Muscle of back (tissue), 11 donors: ENCODE data around the gene CRB1. TPM values are rescaled to one million over a fixed set of nuclear protein-coding genes. Genes with fewer than 3 reads are reported as not detected.
"Not testable (repeated sequence)": the region's sequence is repeated elsewhere in the genome, so short reads cannot be mapped to it uniquely, and the experiment has no call there.

Experiments used
- DNase-seq, 3 donors: peaks; one replicate each; pipeline versions ENCODE4 v3.0.0 to v3.0.0-alpha.2; 2013
- polyA plus RNA-seq, 10 donors: library from polyadenylated mRNA; unstranded; fragments of 120-200 nt; gene quantifications; one replicate each; pipeline ENCODE4 v1.2.1, GENCODE V29; 2013; ENCODE audit not compliant: insufficient read length in 10 of 10

Gene CRB1
- polyA plus RNA-seq, 10 donors = 0.16 to 0.64 (median 0.35) TPM

DNA sequence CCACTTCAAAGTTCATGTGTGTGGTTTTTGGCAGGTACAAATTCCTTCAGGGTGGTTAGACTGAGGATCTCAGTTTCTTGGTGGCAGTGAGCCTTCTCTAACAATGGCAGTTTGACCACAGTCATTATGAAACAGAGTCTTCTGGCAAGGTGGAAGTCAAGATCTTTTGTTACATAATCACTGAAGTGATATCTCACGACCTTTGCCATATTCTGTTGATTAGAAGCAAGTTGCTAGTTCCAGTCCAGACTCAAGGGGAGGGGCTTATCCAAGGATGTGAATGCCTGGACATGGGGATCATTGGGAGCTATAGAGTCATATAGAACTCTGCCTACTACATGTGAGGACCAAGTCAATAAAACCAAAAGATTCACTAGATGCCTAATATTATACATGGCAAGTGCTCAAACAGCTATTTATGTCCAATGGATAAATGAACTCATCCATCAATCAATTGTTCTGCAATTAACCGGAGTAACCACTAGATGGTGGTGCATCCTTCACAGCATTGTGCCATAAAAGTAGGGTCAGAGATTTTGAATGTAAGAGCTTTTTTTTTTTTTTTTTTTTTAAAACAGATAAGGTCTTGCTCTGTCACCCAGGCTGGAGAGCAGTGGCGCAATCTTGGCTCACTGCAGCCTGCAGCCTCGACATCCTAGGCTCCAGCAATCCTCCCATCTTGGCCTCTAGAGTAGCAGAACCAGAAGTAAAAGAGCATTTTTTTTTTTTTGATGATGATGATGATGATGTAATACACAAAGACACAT lies 131.9 kb downstream of the CRB1 start:
- peak in 2 of 3 donors; percentile 6 to 15 for DNase-seq

GRCh38 chr1:197400522-197400902 lies 132.5 kb downstream of the CRB1 start:
- no peak for DNase-seq

DNA sequence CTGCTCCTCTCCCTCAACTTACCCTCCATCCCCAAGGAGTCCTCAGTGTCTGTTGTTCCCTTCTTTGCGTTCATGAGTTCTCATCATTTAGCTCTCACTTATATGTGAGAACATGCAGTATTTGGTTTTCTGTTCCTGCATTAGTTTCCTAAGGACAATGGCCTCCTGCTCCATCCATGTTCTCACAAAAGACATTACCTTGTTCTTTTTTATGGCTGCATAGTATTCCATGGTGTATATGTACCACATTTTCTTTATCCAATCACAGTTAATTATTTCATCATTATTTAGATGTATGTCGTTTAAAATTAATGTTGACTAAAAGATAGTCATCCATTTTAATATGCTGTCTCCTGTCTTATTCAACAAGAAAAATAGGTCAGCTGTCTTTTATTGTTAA lies 134.1 kb downstream of the CRB1 start:
- DNase-seq = no peak

- DNase-seq = not testable (repeated sequence)
Observed at GRCh38 chr1:197404774-197405173, 136.7 kb downstream of the CRB1 start.

- DNase-seq = not testable (repeated sequence)
Observed at GRCh38 chr1:197405614-197406013, 137.6 kb downstream of the CRB1 start.

- DNase-seq = no peak
Observed at GRCh38 chr1:197413564-197413963, 145.5 kb downstream of the CRB1 start.

- no peak for DNase-seq
Observed at GRCh38 chr1:197415221-197415620, 147.2 kb downstream of the CRB1 start.

DNA sequence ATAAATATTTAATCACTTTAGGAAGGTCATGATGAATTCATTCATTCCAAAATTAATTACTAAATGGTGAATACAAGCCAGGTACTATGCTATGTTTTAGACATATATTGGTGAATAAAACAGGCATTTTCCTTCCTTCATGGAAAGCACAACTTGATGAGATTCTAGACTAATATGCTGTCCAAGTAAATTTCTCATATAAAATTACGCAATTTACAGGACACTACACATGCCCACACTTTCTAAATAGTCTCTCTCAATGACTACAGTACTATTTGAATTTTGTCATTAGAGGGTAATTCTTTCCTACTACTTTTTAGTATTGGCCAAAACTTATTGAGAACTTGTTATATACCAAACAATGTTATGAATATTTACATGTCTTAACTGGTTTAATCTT lies 150.6 kb downstream of the CRB1 start:
- no peak for DNase-seq

DNA sequence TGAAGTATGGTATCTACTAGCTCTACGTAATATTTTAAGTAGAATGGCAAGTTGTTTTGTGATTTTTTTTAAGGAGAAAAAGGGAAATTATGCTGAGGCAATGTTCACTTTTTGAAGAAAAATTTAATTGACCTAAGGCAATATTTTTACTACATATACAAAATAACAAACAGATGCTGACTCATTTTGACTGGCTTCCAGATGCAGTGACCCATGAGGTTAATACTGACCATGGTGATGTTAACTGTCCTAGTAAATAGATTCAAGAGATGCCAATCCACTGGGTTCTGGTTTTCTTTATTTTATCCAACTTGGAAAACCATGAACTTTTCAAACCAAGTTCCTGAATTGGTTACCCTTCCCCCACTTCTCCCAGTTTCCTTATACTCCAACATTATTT lies 154.9 kb downstream of the CRB1 start:
- DNase-seq = peak in 2 of 3 donors; percentile 11 to 53

DNA sequence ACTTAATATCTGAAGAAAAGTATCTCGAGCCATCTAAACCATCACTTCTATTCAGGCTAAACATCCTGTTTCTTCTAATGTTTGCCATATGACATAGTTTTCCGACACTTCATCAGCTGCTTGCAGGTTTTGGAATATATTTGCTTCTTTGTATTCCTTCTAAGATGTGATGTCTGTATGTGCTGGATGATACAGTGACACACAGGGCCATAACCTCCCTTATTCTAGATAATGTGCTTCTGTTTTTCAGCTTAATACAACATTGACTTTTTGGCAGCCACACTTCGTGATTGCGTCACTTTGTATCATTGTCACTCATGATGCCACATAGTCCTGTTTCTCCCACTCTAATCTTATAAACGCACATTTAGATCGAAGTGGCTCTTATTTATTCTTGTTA lies 156.3 kb downstream of the CRB1 start:
- no peak for DNase-seq

GRCh38 chr1:197429372-197429771 lies 161.3 kb downstream of the CRB1 start:
- no peak for DNase-seq

- DNase-seq = no peak
Observed at GRCh38 chr1:197435224-197435623, 167.2 kb downstream of the CRB1 start.

GRCh38 chr1:197437601-197438000 lies 169.5 kb downstream of the CRB1 start:
- DNase-seq = no peak

DNA sequence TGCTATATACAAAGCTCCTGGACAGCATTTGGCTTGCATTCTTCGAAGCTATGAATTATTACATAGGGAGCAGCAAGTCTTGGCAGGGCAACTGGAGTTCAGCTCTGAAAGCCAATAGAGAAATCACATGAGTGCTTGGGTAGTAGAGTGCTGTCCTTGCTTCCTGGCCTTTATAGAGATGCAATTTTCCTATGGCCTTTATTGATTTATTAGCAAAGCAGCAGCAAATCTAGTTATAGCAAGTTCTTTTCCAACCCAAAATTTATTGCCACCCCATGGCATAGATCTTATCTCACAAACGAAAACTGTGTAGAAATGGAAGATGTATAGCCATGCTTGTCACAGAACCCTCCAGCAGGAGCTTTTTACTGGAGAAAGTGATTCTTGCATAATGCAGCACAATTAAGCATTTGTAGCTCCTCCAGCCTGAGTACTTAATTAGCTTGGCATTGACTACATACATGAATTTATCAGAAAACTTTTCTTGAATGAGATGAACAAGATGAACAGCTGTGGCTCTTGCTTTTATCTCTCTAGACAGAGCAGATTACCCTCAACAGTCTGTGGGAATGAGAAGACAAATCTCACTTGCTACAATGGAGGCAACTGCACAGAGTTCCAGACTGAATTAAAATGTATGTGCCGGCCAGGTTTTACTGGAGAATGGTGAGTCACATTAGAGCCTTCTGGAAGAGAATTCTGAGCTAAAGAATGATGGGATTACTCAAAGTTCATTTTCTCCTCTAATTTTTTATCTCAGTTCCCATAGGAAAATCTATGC lies 170.1 kb downstream of the CRB1 start:
- peak; percentile 20 to 68 (median 29) for DNase-seq

GRCh38 chr1:197439708-197440280 lies 171.7 kb downstream of the CRB1 start:
- DNase-seq = no peak

DNA sequence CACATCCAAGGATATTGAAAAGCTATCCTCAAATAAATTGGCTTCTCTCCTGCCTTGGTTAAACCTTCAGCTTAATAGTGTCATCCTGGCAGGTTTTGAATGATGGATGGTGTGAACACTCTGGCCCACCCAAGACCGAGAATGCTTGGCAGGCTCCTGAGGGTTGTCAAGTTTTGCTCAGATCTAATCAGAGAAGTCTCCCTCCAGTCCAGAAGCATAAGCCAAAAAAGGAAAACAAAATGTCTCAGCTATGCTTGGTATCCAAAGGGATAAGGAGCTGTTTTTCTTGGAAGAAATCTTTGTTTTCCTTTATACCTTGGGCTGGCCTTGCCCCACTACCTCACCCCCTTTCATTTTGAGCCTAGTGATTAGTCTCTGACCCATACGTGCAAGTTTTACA lies 172.7 kb downstream of the CRB1 start:
- no peak for DNase-seq

DNA sequence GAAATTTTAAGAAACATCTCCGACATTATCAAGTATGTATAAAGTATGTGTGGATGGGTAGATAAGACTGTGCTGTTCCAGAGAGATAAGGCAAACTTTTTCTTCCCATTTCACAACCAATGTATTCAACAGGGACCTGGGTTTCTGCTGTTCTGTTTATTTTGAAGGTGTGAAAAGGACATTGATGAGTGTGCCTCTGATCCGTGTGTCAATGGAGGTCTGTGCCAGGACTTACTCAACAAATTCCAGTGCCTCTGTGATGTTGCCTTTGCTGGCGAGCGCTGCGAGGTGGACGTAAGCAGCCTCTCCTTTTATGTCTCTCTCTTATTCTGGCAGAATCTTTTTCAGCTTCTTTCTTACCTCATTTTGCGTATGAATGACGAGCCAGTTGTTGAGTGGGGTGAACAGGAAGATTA lies 174.0 kb downstream of the CRB1 start:
- peak in 2 of 3 donors; percentile 36 to 41 for DNase-seq

- no peak for DNase-seq
Observed at GRCh38 chr1:197444755-197445154, 176.7 kb downstream of the CRB1 start.

GRCh38 chr1:197448121-197448779 lies 180.2 kb downstream of the CRB1 start:
- no peak for DNase-seq

DNA sequence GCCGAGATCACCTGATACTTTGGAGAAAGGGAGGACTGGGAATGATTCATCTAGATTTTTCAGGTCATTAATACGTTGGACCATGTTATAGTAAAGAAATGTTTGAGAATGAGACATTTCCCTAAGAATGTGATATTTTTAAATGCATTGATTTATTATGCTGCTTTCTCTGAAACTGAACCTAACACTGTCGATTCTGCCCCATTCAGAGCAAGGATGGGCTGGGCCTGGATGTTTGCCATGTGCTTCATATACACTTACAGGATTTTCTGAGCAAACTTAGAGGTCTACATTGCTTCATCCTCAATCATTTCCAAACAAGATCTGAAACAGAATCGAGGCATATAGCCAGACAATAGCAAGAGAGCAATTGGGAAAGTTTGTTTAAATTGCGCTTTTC lies 183.3 kb downstream of the CRB1 start:
- peak in 2 of 3 donors; percentile 45 to 73 for DNase-seq

GRCh38 chr1:197453376-197454058 lies 185.5 kb downstream of the CRB1 start:
- no peak for DNase-seq

DNA sequence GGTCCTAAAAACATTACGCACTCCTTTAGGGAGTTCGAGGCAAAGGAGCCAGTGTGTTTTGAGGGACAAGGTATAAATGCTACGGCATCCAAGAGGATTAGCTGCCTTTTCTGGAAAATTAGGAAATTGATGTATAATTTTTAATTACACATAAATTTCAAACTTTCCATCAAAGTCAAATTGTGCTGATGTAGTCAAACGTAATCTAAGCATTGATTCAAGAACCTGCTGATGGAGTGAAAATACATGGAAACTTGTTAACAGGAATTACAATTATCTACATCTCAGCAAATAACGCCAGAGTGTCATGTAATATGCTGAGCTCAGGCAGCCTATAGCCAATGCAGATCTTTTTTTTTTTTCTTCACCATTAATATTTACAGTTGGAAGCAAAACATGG lies 194.5 kb downstream of the CRB1 start:
- DNase-seq = no peak
